GM20431 (cell line): Measurements from ENCODE around the gene SNRPN.
"Not testable (repeated sequence)": the region's sequence is repeated elsewhere in the genome, so short reads cannot be mapped to it uniquely, and the experiment has no call there.

Experiments used
- in situ Hi-C: fragments of 300-500 bp; cut with MseI, MboI; formaldehyde crosslinking; loops from one replicate; pipeline ENCODE4 v1.15.0; 2020; ENCODE audit warnings: low sequenced_read_pairs; ENCODE audit not compliant: unreplicated experiment

Gene SNRPN

DNA sequence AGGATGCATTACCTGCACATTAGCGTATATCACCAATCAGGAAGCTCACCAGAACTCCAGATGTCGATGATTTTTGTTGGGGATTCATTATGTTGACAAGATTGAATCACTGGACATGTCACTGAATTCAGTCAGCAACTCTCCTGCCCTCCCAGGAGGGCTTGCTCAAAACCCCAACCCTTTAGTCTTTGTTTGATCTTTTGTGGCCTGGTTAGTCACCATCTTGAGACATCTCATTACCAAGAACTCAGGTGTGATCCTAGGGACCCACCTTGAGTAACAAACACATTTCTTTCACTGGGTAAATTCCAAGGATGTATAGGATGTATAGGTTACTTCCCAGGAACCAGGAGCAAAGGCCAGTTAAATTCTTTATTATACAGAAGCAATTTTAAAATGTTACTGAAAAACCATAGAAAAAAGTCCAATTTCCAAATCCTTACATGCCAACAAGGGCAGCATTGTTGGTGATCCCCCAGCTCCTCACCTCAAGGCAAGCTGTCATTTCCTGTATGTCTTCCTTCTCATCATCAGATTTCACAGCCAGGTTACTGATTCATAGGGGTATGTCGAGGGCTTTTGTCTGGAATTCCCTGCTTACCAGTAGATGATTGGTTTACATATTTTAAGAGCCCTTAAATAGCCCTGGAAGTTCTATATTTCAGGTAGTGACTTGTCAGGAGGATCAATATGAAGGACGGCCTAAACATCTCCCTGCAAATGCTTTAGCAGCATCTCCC lies 11.7 kb downstream of the SNRPN start:
- in situ Hi-C loops, result no loop called here

DNA sequence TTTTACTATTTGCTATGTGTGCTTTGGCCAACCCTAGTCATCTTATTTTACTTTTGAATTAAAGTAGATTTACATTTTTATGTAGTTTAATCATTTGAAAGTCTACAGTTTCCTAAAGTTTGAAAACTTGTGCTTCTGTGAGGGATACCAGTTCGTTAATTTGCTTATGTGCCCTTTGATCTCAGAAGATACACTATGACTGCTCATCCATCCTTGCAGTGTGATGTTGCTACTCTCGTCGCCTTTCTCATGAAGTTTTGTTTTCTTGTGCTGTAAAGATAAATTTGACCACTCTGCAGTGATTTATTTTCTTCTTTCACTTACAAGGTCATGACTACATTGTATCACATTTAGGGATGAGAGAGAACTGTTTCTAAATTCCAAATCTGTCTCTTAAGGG lies 16.3 kb downstream of the SNRPN start:
- in situ Hi-C loops, result no loop called here

DNA sequence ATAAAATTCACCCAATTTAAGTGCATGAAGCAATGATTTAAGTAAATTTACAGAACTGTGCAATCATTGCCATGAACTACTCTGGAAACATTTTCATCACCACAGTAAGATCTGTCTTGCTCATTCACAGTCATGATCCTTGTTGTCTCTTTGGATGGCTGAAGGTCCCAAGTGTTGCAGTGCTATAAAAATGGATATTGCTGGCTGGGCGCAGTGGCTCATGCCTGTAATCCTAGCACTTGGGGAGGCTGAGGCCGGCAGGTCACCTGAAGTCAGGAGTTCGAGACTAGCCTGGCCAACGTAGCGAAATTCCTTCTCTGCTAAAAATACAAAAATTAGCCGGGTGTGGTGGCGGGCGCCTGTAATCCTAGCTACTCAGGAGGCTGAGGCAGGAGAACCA lies 17.0 kb downstream of the SNRPN start:
- in situ Hi-C loops, result no loop called here

DNA sequence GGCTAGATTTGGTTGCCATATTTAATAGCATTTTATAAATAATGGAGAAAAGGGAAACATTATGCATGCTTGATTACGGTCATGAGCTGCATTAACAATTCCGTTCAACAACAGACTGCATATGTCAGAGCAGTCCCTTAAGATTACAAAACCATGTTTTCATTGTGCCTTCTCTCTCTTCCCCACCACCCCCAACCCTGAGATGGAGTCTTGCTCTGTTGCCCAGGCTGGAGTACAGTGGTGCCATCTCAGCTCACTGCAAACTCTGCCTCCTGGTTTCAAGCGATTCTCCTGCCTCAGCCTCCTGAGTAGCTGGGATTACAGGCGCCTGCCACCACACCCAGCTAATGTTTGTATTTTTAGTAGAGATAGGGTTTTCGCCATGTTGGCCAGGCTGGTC lies 17.9 kb downstream of the SNRPN start:
- in situ Hi-C loops, result not testable (repeated sequence)

DNA sequence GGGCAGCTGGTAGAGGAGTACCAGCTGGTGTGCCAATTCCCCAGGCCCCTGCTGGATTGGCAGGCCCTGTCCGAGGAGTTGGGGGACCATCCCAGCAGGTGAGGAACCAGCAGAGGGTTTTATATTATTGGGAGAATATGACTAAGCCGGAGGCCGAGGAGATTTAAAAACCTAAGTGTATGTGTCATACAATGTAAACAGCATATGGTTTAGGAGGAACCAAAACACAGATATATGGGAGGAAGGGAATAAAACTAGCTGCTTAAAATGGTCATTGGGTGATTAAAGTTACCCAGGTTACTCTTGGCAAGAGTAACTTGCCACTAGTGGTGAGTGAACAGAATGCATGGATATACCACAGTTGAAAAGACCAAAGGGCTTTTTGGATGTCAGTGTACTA lies 22.1 kb downstream of the SNRPN start:
- in situ Hi-C loops, result no loop called here

DNA sequence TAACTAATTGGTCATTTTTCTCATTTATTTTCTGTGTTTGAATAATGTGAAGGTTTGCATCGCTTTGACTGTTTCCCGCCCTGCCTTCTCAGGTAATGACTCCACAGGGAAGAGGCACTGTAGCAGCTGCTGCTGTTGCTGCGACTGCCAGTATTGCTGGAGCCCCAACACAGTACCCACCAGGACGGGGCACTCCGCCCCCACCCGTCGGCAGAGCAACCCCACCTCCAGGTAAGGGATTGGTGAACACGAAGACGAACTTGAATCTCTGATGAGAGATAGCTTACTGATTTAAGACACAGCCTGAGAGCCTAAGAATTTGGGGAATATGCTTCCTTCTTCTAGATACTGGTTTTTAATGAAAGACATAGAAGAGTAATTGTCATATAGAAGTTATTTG lies 22.9 kb downstream of the SNRPN start:
- in situ Hi-C loops, result no loop called here

DNA sequence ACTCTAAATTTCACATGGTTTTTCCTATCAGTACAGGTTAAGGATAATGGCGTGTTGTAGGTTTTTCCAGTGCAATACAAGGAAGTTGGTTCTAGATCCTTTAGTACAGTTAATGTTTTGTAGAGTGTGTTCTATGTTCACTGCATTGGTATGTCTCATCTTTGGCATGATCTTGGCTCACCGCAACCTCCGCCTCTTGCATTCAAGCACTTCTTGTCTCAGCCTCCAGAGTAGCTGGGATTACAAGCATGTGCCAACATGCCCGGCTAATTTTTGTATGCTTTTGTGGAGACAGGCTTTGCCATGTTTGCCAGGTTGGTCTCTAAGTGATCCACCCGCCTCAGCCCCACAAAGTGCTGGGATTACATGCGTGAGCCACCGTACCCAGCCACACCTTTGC lies 30.4 kb downstream of the SNRPN start:
- in situ Hi-C loops, result no loop called here

DNA sequence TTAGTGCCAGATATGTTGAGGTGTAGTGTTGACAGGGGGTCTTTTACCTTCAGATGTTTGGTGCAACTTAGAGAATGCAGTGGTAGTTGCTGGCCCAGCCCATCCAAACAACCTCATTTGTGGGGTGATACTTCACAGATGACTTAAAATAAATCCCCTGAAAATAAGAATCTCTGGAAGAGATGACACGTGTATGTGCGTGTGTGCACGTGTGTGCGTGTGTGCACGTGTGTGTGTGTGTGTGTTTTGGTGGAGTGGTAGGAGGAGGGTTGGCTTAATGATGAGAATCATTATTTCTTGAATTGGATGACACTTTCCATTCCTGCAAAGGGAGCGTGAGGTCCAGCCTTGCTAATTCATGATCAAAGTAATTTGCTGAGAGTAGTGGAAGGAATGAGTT lies 31.9 kb downstream of the SNRPN start:
- in situ Hi-C loops, result no loop called here

DNA sequence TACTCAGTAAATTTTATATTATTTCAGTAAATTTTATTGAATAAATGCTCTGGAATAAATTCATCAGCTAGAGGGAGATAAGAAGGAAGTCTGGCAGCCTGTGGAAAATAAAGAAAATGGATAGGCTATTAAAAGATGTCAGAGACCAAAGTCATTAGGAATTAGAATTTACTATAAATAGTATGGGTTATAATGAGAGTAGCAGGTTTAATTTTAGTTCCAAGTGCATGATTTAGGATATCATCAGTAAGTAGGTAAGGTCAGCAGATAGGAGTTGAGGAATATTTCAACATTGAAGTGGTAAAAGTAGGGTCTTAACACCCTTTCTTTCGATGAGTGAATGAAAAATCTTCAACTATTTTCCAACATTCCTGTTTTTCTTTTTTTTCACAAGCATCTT lies 64.6 kb downstream of the SNRPN start:
- in situ Hi-C loops, result no loop called here

DNA sequence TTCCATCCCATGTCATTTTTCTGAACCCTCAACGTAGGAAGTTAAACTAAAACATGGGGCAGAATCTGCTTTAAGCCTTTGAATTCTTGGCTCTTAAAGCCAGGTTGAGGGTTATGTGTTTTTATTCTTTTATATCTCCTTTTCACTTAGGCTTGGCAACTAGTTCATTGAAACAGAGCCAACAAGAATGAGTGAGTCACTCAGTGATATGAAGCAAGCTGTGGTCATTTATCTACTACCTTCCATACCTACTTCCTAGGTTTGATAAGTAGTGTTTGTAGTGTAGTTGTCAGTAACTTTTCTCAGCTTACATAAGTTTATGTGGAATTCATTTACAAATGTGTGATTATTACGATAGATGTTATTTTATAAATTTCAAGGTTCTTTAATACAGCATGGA lies 67.4 kb downstream of the SNRPN start:
- in situ Hi-C loops, result no loop called here
